ENCODE measurements around the gene FAM193B.
"Not testable (repeated sequence)": the region's sequence is repeated elsewhere in the genome, so short reads cannot be mapped to it uniquely, and the experiment has no call there.

FAM193B gene

DNA sequence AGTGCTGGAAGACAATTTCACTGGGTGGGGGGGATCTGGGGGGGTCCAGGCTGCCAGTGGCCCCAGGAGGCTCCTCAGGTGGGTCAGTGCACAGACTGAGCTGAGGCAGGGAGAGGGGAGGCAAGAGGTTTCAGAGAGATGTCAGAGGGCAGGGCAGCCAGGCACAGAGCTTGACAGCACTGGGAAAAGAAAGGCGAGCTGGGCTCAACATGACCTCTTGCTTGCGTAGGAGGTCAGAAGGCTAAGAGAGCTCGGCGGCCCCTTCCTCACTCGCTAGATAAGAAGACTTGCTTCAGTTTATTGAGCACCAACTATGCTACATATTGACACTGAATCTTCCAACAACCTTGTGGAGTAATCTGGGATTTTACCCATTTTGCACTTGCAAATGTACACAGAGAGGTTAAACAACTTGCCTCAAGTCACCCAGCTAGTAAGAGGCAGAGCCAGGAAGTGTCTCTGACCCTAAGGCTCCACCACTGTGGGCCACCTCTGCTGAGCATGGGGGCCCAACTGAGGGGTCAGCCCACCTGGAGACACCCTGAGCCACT, 60.5 kb downstream of the FAM193B start:
- peaks cover 3% of the 10 kb centered on the region for H3K36me3 Mint-ChIP-seq (ENCODE audit: insufficient read depth)
- DNase-seq, result no peak
- H3K27me3 Mint-ChIP-seq, result no peaks in the 10 kb centered on the region
- peak overlapping the region in 1 of 2 donors; percentile 15 for H3K27ac Mint-ChIP-seq
- H3K4me1 Mint-ChIP-seq (ENCODE audit: low read depth in 2 of 2), result peaks cover 22 to 24% of the 10 kb centered on the region in 2 donors
- ATAC-seq (replicated peaks), result no peak
- no peaks in the 10 kb centered on the region for H3K9me3 Mint-ChIP-seq
- H3K4me3 Mint-ChIP-seq, result no peak overlapping the region

DNA sequence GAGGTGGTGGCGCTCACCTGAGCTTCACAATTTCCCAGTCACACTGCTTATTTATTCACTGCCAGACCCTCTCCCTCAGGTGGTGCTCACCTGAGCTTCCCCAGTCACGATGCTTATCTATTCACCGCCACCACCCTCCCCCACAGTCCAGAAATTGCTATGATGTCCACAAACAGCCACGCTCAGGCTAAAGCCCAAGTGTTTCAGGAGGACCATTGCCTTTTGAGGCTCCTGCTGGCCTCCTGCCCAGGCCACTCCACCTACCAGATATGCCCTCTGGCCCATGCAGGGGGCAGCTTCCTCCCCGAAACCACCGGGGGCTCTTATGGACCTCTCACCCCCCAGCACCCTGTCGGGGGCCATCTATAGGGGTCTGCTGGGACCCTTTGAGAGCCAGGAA, 61.5 kb downstream of the FAM193B start:
- ATAC-seq (replicated peaks) (no peak), DNase-seq (no peak)
- Mint-ChIP-seq H3K9me3 (no peaks in the 10 kb centered on the region), H3K4me3 (no peak overlapping the region), H3K4me1 (ENCODE audit: low read depth in 2 of 2) (peaks cover 14 to 16% of the 10 kb centered on the region in 2 donors), H3K27ac (peak overlapping the region in 1 of 2 donors; percentile 25), H3K27me3 (no peaks in the 10 kb centered on the region), H3K36me3 (ENCODE audit: insufficient read depth) (peaks cover 3% of the 10 kb centered on the region)

DNA sequence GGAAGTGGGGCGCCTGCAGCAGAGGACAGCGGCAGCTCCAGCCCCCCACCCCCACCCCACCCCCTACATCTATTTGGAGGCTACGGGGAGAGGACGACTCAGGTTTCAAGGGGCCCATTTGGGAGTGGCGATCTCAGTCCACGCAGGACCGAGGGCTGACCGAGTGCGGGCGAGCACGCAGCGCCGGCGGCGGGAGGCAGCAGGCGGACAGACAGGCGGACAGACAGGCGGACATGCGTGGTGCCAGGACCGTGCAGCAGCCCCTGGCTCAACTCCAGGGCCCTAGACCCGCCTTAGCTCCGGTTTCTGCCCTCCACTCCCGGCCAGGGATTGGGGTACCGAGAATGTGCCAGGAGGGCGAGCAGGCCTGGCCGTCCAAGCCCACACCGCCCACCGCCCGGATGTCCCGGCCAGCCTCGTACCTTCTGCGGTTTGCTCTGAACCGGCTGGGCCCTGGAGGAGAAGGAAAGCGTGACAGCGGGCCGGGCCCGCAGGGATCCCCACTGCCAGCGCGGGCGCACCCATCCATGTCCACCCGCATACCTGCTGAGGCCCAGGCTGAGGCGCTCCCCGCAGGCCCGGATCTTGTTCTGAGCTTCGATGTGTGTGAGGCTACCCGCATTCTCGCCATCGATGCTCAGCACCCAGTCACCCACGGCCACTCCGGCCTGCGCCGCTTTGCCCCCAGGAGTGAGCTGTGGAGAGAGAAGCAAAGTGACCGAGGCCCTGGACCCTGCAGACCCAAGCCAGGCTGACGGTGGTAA, 62.2 kb downstream of the FAM193B start:
- Mint-ChIP-seq H3K4me3 (no peak overlapping the region), H3K9me3 (no peaks in the 10 kb centered on the region), H3K27me3 (no peaks in the 10 kb centered on the region), H3K27ac (no peak overlapping the region), H3K4me1 (ENCODE audit: low read depth in 2 of 2) (peaks cover 13 to 16% of the 10 kb centered on the region in 2 donors), H3K36me3 (ENCODE audit: insufficient read depth) (peaks cover 3% of the 10 kb centered on the region)
- DNase-seq, result no peak
- ATAC-seq (replicated peaks), result no peak

DNA sequence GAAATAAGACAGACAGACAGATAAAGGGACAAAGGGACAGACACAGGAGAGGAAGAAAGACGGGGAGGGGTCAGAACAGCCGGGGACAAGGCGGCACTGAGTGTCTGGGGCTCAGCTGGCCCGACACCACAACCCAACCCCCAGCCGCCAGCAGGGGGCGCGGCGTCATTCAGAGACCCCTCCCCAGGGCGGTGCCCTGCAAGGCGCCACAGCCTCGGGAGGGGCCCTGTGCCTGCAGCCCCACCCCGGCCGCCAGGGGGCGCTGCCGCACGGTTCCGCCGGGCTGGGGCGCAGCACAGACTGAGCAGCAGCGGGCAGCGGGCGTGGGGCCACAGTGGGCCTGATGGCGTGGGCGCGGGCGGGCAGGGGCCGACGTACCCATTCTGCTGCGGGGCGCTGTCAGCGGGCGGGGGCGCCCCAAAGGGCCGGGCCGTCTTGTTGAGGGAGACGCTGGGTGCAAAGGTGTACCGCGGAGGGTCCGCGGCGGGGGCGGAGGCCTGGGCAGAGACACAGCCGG, 62.9 kb downstream of the FAM193B start:
- H3K27ac Mint-ChIP-seq, result no peak overlapping the region
- peak; percentile 40 for ATAC-seq (replicated peaks)
- no peak for DNase-seq

DNA sequence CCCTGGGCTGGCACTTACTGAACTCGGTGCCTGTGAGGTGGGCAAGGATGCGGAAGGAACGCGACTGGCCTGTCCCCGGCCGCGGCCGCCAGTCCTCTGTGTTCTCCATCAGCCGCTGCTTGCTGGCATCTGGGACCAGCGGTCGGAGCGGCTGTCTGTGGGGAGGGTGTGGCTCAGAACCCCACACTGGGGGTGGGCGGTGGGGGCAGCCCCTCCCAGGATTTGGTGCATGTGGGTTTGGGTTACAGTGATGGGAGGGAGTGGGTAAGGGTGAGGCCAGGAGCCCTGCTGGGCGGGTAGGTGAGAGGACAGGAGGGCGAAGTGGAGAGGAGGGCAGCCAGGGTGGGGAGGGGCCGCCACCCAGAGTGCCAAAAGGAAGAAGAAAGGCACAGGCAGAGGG, 63.4 kb downstream of the FAM193B start:
- H3K4me3 Mint-ChIP-seq, result no peak overlapping the region
- H3K4me1 Mint-ChIP-seq (ENCODE audit: low read depth in 2 of 2), result peaks cover 9 to 11% of the 10 kb centered on the region in 2 donors
- no peak for ATAC-seq (replicated peaks)
- no peak for DNase-seq
- H3K36me3 Mint-ChIP-seq (ENCODE audit: insufficient read depth), result peaks cover 3% of the 10 kb centered on the region
- H3K9me3 Mint-ChIP-seq, result no peaks in the 10 kb centered on the region
- H3K27ac Mint-ChIP-seq, result no peak overlapping the region
- H3K27me3 Mint-ChIP-seq, result no peaks in the 10 kb centered on the region

More for the DNA sequence above, 62.9 kb downstream of the FAM193B start:
- no peak overlapping the region for H3K4me3 Mint-ChIP-seq
- peaks cover 3% of the 10 kb centered on the region for H3K36me3 Mint-ChIP-seq (ENCODE audit: insufficient read depth)
- H3K4me1 Mint-ChIP-seq (ENCODE audit: low read depth in 2 of 2), result peaks cover 13 to 16% of the 10 kb centered on the region in 2 donors
- H3K9me3 Mint-ChIP-seq, result no peaks in the 10 kb centered on the region
- H3K27me3 Mint-ChIP-seq, result no peaks in the 10 kb centered on the region

DNA sequence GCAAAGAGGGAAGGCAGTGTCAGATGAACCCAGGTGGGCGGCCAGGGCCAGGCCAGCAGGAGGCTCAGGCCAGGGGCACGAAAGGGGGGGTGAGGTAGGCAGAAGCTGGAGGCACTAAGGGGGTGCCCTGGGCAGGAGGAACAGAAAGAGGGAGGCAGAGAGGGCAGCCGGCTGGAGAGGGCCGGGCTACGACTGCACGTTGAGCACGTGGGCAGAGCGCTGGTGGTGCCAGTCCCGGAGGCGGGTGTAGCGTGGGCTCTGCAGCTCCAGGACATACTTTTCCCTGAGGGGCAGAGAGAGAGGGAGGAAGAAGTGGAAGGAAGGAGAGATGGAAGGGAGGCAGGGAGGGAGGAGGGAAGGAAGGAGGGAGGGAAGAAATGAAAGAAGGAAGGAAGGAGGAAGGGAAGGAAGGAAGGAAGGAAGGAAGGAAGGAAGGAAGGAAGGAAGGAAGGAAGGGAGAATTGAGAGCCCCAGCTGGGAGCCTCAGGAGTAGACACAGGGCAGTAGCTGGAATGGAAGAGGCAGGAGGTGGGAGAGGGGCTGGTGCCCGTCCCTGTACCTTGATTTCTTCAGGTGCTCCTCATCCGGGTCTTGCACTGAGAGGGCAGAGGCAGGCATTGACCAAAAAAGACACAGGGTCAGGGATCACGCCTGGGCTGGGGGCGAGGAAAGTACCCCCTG, 63.9 kb downstream of the FAM193B start:
- no peak for ATAC-seq (replicated peaks)
- no peak overlapping the region for H3K4me3 Mint-ChIP-seq
- no peak overlapping the region for H3K27ac Mint-ChIP-seq
- peaks cover 3% of the 10 kb centered on the region for H3K36me3 Mint-ChIP-seq (ENCODE audit: insufficient read depth)
- H3K4me1 Mint-ChIP-seq (ENCODE audit: low read depth in 2 of 2), result peaks cover 8 to 9% of the 10 kb centered on the region in 2 donors
- H3K9me3 Mint-ChIP-seq, result no peaks in the 10 kb centered on the region
- no peak for DNase-seq
- no peaks in the 10 kb centered on the region for H3K27me3 Mint-ChIP-seq

DNA sequence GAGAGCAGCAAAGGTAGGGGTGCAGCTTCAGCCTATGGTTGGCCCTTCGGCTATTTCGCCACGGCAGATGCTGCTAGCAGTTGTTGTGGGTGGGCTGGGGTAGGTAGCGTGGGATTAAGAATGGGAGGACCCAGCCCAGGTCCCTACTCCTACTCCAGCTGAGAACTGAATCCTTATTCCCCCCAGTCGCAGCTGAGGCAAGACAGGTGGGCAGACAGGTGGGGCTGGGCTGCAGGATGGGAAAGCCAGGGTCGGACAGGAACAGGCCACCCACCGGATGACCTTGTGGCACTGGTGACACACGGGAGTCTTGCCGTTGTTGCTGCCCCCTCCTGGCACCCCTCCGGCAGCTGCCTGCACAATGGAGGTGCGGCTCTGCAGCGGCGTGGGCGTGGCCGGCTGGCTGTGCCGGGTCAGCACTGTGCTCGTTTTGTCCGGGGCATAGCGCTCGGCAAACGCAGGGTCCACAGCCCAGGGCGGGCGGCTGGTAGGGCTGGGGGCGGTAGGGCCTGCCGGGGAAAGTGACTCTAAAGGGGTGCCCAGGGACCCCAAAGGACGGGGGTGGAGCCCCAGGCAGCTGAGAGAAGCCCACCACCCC, 65.1 kb downstream of the FAM193B start:
- no peak for ATAC-seq (replicated peaks)
- DNase-seq, result no peak
- no peaks in the 10 kb centered on the region for H3K27me3 Mint-ChIP-seq
- H3K4me3 Mint-ChIP-seq, result no peak overlapping the region
- no peak overlapping the region for H3K27ac Mint-ChIP-seq
- H3K4me1 Mint-ChIP-seq (ENCODE audit: low read depth in 2 of 2), result peaks cover 6 to 8% of the 10 kb centered on the region in 2 donors
- H3K36me3 Mint-ChIP-seq (ENCODE audit: insufficient read depth), result peaks cover 3% of the 10 kb centered on the region
- H3K9me3 Mint-ChIP-seq, result no peaks in the 10 kb centered on the region

DNA sequence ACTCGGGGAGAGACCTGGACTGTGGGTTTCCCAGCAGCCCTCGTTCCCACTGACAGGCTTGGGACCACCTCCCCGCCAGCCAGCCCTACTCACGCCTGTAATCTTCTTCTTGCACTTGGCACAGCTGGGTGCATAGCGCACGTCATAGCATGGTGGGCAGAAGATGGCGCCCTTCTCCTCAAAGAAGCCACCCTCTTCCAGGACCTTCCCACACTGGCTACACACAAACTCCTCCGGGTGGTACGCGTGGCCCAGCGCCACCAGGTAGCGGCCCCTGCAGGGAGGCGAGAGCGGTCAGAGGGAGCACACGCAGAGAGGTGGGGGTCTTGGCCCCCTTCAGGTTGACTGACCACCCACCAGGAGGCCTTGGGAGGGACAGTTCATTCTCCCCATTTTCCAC, 66.4 kb downstream of the FAM193B start:
- Mint-ChIP-seq H3K27me3 (no peaks in the 10 kb centered on the region), H3K9me3 (no peaks in the 10 kb centered on the region), H3K4me3 (no peak overlapping the region), H3K27ac (no peak overlapping the region), H3K4me1 (ENCODE audit: low read depth in 2 of 2) (peaks cover 3 to 5% of the 10 kb centered on the region in 2 donors), H3K36me3 (ENCODE audit: insufficient read depth) (no peaks in the 10 kb centered on the region)
- ATAC-seq (replicated peaks) (no peak), DNase-seq (no peak)

DNA sequence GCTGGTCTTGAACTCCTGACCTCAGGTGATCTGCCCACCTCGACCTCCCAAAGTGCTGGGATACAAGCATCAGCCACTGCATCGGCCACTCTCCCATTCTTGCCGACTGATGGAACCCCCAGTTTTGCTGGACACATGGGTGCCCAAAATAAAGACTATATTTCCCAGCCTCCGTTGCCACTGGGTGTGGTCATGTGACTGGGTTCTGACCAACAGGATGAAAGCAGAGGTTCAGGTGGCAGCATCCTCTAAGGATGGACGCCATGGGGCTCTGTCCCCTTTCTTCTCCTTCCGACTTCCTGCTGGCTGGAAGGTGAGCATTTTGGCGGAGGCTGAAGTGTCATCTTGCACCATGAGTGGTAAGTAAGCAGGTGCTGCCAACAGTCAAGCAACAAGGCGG, 67.2 kb downstream of the FAM193B start:
- no peak overlapping the region for H3K4me3 Mint-ChIP-seq
- no peaks in the 10 kb centered on the region for H3K9me3 Mint-ChIP-seq
- H3K27me3 Mint-ChIP-seq, result no peaks in the 10 kb centered on the region
- H3K27ac Mint-ChIP-seq, result no peak overlapping the region
- H3K36me3 Mint-ChIP-seq (ENCODE audit: insufficient read depth), result no peaks in the 10 kb centered on the region
- no peaks in the 10 kb centered on the region for H3K4me1 Mint-ChIP-seq (ENCODE audit: low read depth in 2 of 2)
- ATAC-seq (replicated peaks) (no peak), DNase-seq (no peak)

DNA sequence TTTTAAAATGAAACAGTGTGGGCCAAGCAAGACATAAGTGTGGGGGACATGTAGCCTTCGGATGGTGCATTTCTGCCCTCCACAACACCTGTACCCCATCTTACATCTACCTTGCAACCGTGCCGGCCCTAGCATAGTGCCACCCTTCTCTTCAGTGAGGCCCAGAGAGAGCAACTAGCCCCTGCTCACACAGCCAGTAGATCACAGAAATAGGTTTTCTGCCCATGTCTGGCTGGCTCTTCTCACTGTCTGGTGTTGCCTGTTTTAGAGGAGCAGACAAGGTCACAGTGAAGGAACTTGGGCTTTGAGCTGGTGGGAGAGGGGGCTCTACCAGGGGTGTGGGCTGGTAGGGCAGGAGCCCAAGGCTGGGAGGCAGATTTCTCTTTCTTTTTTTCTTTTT, 68.1 kb downstream of the FAM193B start:
- H3K4me1 Mint-ChIP-seq (ENCODE audit: low read depth in 2 of 2), result no peaks in the 10 kb centered on the region
- DNase-seq (no peak), ATAC-seq (replicated peaks) (no peak)
- H3K36me3 Mint-ChIP-seq (ENCODE audit: insufficient read depth), result no peaks in the 10 kb centered on the region
- no peaks in the 10 kb centered on the region for H3K27me3 Mint-ChIP-seq
- H3K9me3 Mint-ChIP-seq, result no peaks in the 10 kb centered on the region
- no peak overlapping the region for H3K4me3 Mint-ChIP-seq
- H3K27ac Mint-ChIP-seq, result no peak overlapping the region

DNA sequence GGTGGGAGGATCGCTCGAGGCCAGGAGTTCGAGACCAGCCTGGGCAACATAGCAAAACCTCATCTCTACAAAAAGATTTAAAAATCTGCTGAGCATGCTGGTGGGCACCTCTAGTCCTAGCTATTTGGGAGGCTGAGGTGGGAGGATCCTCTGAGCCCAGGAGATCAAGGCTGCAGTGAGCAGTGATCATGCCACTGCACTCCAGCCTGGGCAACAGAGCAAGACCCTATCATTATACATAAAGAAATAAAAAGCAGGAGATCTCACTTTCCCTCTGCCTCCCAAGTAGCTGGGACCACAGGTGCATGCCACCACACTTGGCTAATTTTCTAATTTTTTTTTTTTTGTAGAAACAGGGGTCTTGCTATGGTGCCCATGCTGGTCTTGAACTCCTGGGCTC, 68.6 kb downstream of the FAM193B start:
- DNase-seq; H3K9me3 Mint-ChIP-seq; H3K36me3 Mint-ChIP-seq (ENCODE audit: insufficient read depth); ATAC-seq (replicated peaks); H3K4me3 Mint-ChIP-seq; H3K4me1 Mint-ChIP-seq (ENCODE audit: low read depth in 2 of 2); H3K27me3 Mint-ChIP-seq: not testable (repeated sequence)
- H3K27ac Mint-ChIP-seq, result peak overlapping the region in 1 of 2 donors; percentile 6

DNA sequence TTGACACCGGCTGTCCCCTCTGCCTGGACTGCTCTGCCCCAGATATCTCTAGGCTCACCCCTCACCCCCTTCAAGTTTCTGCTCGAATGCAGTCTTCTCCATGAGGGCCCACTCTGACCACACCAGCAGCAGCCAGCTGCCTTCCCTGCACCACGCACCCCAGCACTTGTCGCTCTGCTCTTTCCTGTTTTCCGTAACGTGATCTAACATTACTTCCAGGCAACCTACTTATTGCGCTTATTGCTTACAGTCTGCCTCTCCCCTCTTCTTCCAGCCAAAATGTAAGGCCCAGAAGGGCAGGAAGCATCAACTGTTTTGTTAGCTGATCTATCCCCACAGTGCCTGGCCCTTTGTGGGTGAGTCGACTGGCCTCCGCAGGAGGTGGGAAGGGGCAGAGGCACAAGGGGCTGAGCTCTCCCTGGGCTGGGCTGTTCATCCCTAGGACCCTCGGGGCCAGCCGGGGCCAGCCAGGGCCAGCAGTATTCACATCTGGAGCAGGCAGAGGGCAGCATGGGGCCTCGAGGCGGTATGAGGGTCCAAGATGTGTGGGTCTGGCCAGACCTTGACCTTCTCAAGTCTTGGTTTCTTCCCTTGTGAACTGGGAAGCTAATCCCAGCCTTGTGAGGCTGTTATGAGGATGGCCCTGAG, 69.3 kb downstream of the FAM193B start:
- no peak overlapping the region for H3K4me3 Mint-ChIP-seq
- no peaks in the 10 kb centered on the region for H3K9me3 Mint-ChIP-seq
- H3K27me3 Mint-ChIP-seq, result no peaks in the 10 kb centered on the region
- no peak for ATAC-seq (replicated peaks)
- DNase-seq, result no peak
- no peaks in the 10 kb centered on the region for H3K36me3 Mint-ChIP-seq (ENCODE audit: insufficient read depth)
- H3K4me1 Mint-ChIP-seq (ENCODE audit: low read depth in 2 of 2), result no peaks in the 10 kb centered on the region
- H3K27ac Mint-ChIP-seq, result peak overlapping the region; percentile 6 to 16
